Psoas muscle (tissue), 8 donors: ENCODE measurements around the gene SLC16A7. TPM values are rescaled to one million over a fixed set of nuclear protein-coding genes. Genes with fewer than 3 reads are reported as not detected.
A peak's percentile ranks its signal among the peaks of the same experiment; 100 is the strongest.

Experiments
- ATAC-seq, 4 donors: fragments of 200-7000 bp; cut with Tn5 transposase; one replicate each; pipeline ENCODE4 v1.9.1; 2020; ENCODE audit warnings: moderate library complexity in 3 of 4, mild to moderate bottlenecking in 2 of 4
- DNase-seq, 2 donors: peaks; one replicate each; pipeline ENCODE4 v3.0.0-alpha.2; 2020
- H3K27ac ChIP-seq: fragments of 200-600 bp; one replicate; pipeline ENCODE4 v1.8.0; 2022
- H3K27me3 ChIP-seq, 3 donors: fragments of 200-600 bp in 1 of 3; one replicate each; pipeline versions ENCODE4 v1.6.1 to v1.8.0; 2013 to 2022; ENCODE audit warnings: low read length in 2 of 3, mild to moderate bottlenecking in 2 of 3, moderate library complexity in 1 of 3; ENCODE audit not compliant: insufficient read depth in 3 of 3
- H3K36me3 ChIP-seq, 2 donors: fragments of 200-600 bp in 1 of 2; one replicate each; pipeline versions ENCODE4 v1.6.1 to v1.8.0; 2013 to 2022; ENCODE audit warnings: low read depth in 1 of 2, mild to moderate bottlenecking in 1 of 2, moderate library complexity in 1 of 2; ENCODE audit not compliant: insufficient read depth in 1 of 2
- H3K4me1 ChIP-seq: fragments of 200-600 bp; one replicate; pipeline ENCODE4 v1.8.0; 2022
- H3K4me3 ChIP-seq: fragments of 200-600 bp; one replicate; pipeline ENCODE4 v1.8.0; 2022; ENCODE audit warnings: mild to moderate bottlenecking
- H3K9me3 ChIP-seq: fragments of 200-600 bp; one replicate; pipeline ENCODE4 v1.8.0; 2022
- WGBS, 3 donors: extraction: QIAGEN DNeasy Blood & Tissue Kit; methylation state at CpG; one replicate each; pipeline versions ENCODE4 v1.1.6 to v1.1.7; 2013; 5-methylcytosine and 5-hydroxymethylcytosine counted together
- intact Hi-C, 2 donors: fragments of 100-400 bp; cut with DNase I; formaldehyde crosslinking; loops; one replicate each; pipeline versions ENCODE4 v1.11.0 to v1.14.2; 2022
- polyA plus RNA-seq, 3 donors: library from polyadenylated mRNA; stranded (reverse); fragments of 200-250 nt; gene quantifications; one replicate each; pipeline ENCODE4 v1.2.3, GENCODE V29; 2013
- total RNA-seq, 4 donors: library from RNA; stranded (reverse); fragmentation: NEBNext Ultra II Directional in 2 of 4; extraction: Animal tissue kit (Norgen Biotek cat#: 25700) in 2 of 4; gene quantifications; one replicate each; pipeline versions ENCODE4 v1.2.1 to v1.2.4, GENCODE V29; 2021 to 2023
- TF ChIP-seq, protein P1 (sequence below): fragments of 200-600 bp; IDR thresholded peaks from one replicate; pipeline ENCODE4 v1.8.0; 2022; ENCODE audit warnings: antibody characterized with exemption
- donor health status: healthy with polysubstance abuse.
- donor health status: DM: no; HTN: no; CAD: no; lungs with moderate emphysema.
- donor health status: Bipolar disorder and iron deficiency.
- donor health status: healthy.
- donor health status: DM: yes; HTN: yes; CAD: no.
- donor health status: DM: no; HTN: no; CAD: no.
- donor health status: DM: no; HTN: no; CAD: no.
- donor health status: DM: yes; HTN: yes; CAD: no.

SLC16A7 gene
- total and polyA plus RNA-seq, 7 donors, result 0.49 to 27.4 (median 5.0) TPM

DNA sequence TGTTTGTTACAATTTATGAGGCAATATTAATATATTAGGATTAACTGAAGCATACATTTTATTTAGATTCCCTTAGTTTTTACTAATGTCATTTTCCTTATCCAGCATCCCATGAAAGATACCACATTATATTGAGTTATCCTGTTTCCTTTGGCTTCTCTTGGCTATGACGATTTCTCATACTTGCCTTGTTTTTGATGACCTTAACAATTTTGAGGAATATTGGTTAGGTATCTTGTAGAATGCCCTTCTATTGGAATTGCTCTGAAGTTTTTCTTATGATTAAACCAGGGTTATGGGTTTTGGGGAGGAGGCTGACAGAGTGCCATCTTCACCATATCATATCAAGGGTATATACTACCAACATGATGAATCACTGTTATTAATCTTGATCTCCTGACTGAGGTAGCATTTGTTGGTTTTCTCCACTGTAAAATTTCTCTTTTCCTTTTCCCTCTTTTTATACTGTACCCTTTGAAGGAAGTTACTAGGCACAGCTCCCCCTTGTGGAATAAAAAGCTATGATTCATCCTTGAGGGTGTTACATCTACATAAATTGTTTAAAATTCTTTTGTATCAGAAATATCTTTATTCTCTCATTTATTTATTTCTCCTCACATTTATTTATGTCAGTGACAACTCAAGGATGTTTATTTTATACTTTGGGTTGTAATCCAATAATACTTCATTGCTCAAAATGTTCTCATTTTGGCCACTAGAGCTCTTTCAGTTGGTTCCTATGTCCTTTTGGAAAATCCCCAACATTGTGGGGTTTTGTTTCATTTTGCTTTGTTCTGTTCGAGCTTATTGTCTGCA lies 239.0 kb downstream of the SLC16A7 start:
- DNase-seq, result no peak
- Histone ChIP-seq H3K9me3 (no peaks in the 10 kb centered on the region), H3K4me3 (no peak overlapping the region), H3K4me1 (no peaks in the 10 kb centered on the region), H3K27ac (no peak overlapping the region), H3K27me3 (no peaks in the 10 kb centered on the region), H3K36me3 (no peaks in the 10 kb centered on the region)
- TF ChIP-seq, protein P1, sequence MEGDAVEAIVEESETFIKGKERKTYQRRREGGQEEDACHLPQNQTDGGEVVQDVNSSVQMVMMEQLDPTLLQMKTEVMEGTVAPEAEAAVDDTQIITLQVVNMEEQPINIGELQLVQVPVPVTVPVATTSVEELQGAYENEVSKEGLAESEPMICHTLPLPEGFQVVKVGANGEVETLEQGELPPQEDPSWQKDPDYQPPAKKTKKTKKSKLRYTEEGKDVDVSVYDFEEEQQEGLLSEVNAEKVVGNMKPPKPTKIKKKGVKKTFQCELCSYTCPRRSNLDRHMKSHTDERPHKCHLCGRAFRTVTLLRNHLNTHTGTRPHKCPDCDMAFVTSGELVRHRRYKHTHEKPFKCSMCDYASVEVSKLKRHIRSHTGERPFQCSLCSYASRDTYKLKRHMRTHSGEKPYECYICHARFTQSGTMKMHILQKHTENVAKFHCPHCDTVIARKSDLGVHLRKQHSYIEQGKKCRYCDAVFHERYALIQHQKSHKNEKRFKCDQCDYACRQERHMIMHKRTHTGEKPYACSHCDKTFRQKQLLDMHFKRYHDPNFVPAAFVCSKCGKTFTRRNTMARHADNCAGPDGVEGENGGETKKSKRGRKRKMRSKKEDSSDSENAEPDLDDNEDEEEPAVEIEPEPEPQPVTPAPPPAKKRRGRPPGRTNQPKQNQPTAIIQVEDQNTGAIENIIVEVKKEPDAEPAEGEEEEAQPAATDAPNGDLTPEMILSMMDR, result peak; percentile 41
- WGBS, 3 donors, result 60 to 66% (median 62%) methylated on average over 2 of the region's 2 CpGs
- intact Hi-C loops, result no loop called here
- no peak for ATAC-seq
